Measurements from ENCODE around the gene CXCL6.

CXCL6 gene

DNA sequence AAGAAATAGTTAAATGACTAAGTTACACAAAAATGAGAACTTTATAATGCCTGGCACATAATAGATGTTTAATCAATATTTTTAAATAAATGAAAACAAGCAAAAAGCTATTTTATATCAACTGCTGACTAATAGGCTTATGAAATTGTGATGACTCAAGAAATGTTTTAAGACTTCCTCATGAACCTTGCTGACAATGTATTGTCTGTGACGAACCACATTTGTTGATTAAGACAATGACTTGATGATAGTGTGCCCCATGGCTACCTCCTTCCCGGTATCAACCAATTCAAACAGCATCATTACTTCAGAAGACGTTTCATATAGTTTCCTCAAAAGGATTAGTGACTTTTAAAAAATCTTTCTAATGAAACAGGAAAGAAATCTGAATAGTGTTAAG, 7.9 kb downstream of the CXCL6 start:
- DNase-seq, result no peak

DNA sequence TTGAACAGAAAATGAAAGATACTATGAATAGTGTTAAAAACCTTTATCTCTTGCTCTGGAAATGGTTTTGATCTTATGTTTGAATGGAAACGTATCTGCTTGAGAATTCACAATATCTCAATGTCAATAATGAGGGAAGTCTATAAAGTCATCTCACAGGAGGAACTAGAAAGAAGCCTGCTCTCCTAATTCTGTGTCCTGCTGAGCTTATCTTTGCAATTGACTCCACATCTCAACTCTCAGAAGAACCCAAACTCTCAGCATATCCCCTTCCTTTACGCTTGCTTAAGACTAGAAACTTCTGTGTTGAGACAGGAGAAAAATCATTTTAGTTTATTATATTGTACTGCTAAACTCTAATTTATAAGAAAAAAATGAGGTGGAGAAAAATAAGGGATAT, 8.3 kb downstream of the CXCL6 start:
- no peak for DNase-seq

DNA sequence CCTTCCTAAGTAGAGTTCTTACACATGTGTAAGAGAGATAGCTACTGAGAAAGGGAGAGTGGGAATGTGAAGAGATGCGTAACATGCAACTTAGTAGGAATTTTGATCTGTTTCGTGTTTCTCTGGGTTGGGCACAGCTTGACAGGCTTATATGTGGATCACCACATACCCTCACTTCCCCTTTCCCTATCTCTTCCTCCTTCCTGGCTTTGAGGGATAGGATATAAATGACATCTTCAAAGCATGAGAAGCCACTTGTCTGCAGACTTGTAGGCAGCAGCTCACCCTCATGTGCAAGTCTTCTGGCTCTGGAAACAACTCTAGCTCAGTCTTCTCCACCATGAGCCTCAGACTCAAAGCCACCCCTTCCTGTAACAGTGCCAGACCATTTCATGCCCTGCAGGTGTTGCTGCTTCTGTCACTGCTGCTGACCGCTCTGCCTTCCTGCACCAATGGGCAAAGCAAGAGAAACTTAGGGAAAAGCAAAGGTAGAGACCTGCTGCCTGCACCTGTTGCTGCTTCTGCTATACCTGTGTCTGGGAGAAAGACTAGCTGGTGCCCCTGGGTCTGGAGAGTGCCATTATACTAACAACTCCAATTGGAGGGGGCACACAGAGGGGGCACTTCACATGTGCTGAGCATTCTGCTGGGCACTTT, 11.2 kb downstream of the CXCL6 start:
- DNase-seq, result no peak

DNA sequence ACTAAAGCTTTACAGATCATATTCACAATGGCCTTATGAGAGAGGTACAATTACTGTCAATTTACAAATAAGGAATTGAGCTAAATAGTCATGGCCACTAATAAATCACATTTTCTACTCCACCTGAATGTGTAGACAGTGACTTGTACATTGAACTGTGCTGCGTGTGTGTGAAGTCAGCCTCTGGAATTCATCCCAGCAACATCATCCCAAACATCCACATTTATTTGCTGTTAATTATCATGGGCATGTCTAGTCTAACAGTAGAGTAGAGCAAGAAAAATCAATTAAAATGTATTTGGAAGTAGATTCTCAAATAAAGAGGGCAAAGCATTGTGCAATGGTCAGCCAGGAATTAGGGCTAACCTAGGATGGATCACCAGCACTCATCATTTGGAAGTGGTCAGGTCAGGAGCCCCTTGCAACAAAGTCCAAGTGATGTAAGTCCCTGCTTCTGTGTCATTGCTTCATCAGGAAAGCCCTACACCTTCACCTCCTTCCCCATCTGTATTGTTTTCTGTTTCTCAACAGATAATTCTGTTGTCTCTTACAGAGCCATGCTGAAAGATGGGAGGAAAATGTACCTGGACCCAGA, 11.8 kb downstream of the CXCL6 start:
- DNase-seq, result no peak

DNA sequence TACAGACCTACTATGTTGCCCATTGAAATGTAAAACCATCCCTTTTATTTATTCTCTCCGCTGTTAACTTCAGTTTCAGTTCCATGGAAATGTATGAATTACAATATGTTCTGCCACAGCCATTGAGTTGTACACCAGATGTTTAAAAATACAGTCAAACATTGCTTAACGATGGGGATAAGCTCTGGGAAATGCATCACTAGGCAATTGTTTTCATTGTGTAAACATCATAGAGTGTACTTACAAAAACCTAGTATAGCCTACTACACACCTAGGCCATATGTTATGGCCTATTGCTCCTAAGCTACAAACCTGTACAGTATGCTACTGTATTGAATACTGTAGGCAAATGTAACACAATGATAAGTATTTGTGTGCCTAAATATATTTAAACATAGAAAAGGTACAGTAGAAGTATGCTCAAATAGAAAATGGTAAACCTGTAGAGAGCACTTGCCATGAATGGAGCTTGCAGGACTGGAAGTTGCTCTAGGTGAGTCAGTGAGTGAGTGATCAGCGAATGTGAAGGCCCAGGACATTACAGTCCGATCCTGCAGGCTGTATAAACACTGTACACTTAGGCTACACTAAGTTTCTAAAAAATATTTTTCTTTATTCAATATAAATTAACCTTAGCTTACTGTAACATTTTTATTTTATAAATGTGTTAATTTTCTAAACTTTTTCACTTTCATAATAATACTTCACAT, 13.9 kb downstream of the CXCL6 start:
- DNase-seq, result no peak

DNA sequence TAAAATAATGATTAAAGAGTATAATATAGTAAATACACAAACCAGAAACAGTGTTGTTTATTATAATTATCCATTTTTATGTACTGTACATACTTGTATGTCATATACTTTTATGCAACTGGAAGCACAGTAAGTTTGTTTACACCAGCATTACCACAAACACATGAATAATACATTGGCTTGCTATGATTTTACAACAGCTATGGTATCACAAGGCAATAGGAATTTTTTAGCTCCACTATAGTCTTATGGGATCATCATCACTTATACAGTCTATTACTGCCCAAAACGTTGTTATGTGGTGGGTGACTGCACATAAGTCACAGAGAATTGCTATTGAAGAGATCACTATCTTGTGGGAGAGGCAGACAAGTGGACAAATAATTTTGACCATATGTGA, 14.8 kb downstream of the CXCL6 start:
- no peak for DNase-seq

DNA sequence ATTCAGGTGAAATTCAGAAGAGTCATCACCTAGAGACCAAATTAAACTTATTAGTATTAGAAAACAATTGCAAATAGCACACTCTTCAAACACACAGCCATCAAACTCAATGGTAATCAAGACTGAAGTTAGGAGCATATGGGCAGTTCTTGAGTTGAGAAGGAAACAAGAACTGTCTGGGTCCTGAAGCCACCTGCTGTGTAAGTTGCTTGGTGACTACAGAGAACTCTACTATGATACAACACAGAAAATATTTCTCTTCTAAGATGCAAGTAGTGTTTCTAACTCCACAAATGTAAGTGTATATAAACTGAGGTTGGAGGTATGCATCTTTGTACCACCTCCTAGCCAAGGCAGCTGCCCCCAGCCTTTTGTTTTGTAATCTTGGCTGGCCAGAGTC, 16.3 kb downstream of the CXCL6 start:
- DNase-seq, result peak in 1 of 2 experiments; percentile 12

DNA sequence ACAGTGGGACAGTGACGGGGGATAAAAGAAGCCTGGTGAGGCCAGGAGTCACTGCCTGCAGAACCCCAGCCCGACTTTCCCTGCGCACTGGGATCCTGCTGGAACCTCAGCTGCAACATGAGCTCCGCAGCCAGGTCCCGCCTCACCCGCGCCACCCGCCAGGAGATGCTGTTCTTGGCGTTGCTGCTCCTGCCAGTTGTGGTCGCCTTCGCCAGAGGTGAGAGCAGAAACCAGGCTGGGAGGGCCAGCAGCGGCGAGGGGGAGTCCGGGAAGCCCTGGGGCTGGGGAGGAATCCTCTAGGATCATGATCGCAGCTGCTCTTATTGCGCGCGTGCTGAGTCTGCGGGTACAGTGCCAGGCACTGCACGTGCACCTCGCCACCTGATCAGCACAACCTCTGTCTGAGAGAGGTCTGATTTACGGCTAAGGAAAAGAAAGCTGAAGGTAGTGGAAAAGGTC, 16.8 kb downstream of the CXCL6 start, which contains the start of gene PF4V1:
PF4V1 (plus strand) TSS at position 51 of the 459 bp plus-strand sequence; CDS start at position 118, 67 bp downstream.
- DNase-seq, result peak in 1 of 2 experiments; percentile 17

DNA sequence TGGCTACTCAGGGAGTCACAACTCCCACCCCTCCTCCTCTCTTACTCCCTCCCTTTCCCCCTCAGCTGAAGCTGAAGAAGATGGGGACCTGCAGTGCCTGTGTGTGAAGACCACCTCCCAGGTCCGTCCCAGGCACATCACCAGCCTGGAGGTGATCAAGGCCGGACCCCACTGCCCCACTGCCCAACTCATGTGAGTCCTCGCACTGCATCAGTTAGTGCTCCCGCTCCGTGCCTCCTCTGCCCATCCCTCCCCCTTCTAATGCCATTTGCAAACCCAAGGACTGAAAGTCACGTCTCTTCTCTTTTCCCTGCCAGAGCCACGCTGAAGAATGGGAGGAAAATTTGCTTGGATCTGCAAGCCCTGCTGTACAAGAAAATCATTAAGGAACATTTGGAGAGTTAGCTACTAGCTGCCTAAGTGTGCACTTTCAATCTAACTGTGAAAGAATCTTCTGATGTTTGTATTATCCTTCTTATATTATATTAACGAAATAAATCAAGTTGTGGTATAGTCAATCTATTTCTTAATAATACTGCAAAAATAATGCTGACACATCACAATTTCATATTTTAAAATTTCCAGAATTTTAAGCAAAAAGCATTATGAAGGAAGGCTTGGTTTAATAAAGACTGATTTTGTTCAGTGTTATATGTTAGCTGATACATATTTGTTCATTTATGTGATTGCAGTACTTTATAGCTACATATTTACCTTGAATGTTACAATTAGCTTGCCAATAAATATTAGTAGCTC, 17.4 kb downstream of the CXCL6 start:
- DNase-seq, result no peak

DNA sequence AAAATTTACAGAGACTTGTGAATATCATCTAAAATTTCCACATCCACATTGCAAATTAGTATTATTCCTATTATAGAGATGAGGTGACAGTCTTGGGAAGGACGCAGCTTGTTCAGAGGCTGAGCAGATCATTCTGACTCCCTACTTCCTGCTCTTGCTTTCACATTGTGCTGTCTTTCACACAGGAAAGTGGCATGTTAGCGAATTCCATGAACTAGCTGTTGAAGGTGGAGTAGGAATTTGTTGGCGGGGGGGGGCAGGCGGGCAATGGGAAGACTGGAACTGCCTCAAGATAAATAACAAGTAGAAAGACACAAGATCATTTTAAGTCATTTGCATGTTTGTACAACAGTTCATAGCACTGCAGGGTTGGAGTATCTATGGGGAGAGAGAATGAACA, 18.9 kb downstream of the CXCL6 start:
- no peak for DNase-seq

DNA sequence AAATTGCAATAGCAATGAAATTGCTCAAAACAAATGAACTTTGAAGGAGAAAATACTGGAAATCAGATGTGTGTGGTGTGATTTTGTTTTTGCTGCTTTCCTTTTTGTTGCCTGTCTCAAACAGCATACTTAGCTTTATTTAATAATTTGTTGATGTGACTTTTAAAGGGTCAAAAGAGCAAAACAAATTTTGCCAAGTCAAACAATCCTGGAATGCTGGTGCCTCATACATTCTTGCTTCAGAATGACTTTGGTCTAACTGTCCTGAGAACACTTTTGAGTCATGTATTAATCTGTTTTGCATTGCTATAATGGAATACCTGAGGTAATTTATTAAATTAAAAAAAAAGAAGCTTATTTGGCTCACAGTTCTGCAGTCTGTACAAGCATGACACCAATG, 20.0 kb downstream of the CXCL6 start:
- no peak for DNase-seq

DNA sequence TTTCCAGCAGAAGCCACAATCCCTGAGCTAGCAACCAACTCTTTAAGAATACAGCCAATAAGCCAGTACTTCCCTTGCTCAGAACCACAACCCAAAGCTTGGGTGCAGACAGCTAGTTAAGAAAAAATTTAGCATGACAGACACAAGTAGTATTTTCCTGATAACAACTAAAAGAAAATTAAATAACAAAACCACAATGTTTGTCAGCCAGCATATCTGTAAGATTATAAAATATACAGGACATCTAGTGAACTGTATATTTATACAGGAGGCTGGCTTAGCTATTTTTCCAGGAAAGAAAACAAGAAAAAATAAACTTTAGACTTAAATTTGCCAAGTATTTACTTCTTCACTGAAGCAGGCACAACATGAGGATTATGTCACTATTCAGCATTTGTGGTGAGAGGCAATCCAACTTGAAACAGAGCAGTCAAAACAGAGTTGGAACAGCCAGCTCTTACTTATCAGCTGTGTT, 23.2 kb downstream of the CXCL6 start:
- DNase-seq, result no peak

DNA sequence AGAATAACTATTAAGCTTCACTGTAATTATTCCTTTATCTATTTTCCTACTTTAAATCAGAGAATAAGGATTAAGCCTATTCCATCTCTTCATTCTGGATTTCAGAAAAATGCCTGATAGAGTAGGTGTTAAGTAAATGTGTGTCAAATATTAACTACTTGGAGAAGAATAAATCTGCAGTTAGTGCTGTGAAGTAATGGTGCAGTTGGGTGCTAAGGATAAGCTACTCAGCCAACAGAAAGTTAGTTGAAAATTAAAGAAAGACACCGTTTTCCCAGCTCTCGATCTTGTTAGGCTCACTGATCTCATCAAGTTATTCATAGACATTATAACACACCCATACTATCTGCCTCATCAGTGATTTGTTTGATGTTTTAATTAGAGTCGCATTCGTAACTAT, 23.7 kb downstream of the CXCL6 start:
- no peak for DNase-seq

DNA sequence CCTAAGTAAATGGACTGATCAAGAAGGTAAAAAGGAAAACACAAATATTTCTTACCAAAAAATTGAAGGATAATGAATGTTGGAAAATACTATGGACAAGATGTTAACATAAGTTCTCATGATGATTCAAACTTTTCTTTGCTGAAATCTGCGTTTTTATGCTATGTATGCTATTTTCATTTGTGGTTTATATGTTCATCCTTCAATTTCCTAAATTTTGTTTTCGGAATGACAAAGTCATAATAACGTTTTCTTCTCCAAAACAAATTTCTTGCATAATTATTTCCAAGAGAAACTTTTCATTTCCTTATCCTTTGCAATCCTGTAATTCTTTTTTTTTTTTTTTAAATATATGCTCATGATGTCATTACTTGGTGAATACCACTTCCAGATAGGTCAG, 24.4 kb downstream of the CXCL6 start:
- no peak for DNase-seq

DNA sequence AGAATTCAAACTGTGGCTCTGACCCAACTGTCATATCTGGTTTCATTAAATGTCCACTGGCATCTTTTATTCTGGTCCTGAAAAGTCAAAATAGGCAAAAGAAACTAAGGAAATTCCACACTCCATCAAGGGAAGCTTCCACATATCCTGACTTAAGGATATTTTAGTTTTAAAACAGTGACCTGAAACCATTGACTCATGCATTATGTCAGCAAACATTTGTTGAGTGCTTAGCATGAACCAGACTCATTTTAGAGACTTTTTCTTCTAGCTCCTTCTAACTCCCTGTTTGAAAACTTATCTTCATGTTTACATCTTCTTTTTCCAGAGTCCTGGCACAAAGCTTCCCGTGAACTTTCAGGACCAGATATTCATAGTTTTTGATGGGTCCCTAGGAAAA, 25.8 kb downstream of the CXCL6 start:
- DNase-seq, result no peak

DNA sequence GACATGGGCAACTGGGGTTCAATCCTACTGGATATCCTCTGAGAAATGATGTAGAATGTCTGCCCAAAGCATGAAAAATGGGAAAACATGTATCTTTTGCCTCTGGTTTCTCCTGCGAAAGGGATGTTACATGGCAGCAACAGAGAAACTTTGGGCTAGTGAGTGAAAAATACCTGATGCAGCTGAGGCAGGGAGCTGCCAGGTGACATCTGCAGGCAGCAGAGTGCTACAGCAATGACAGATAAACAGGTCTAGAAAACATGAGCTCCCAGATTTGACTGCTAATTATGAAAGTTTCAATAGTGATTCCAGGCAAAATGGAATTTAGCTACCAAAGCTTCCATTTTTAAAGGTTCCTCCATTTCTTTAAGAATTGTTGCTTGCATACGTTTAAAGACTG, 27.9 kb downstream of the CXCL6 start:
- DNase-seq, result peak in 1 of 2 experiments; percentile 1

DNA sequence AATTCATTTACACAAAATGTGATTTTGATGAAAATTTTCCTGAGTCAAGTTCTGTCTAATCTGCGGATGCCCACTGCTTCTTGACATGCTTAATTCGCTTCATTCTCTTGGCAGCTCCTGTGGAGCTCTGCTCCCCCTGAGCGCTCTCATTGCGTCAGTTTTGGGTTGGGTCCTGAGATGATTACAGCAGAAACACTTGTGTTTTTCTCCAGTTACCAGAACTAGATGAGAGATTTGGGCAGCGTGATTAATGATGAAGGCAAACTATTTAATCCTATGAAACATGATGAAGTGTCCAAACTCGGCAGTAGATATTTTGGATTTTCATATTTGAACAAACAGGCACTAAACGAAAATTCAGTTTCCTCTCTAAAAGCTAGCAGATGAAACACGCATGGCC, 28.5 kb downstream of the CXCL6 start:
- DNase-seq, result no peak

DNA sequence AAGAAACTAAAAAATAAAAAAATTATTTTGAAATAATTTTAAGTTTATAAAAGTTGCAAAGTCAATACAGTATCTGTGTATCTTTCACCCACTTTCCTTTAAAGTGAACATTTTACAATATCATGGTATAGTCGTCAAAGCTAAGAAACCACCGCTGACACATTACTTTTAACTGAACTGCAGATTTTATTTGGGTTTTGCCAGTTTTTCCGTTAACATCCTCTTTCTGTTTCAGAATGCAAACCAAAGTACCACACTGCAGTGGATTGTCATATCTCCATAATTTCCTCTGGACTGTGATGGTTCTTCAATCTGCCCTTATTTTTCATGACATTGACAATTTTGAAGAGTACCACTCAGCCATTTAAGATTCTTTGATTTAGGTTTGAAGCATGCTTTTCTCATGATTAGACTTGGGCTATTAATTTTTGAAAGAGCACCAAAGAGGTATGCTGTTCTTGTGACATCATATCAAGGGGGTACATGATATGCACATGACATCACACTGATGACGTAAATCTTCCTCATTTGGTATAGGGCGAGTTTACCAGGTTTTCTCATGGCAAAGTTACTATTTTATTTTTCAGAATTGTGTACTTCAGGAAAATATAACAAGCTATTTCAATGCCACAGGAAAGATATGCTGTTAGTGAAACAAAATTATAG, 29.1 kb downstream of the CXCL6 start:
- DNase-seq, result no peak

DNA sequence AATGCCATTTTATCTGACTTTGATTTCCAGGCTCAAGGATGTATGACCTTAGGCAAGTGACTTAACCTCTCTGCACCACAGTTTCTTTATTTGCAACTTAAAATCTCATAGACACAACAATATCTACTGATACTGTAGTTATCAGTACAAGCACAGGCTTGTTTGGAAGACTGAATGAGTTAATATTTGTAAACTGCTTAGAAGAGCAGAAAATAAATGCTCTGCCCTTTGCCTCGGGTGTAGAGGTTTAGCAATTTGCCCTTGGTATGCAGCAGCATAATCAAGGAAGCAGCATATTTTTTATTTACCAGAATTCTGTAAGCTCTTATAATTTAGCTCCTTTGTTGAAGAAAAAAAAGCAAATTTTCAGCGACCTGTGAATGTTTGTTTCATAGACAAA, 29.8 kb downstream of the CXCL6 start:
- DNase-seq, result no peak

DNA sequence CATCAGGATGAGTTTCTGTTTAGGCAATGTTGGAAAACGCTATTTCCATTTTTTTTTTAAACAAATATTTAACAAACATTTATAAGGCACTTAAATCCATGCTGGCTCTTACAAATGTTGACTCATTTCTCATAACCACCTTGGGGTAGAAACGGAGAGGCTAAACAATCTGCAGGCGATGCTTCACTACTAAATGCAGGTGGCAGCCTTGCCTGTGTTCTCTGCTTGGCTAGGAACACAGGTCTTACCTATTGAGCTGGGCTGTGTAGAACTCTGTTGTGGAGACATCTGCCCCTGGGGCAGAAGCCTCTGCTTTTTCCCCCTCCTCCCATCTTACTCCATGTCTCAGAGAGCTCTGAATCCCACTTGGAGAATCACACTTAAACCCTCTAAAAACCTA, 31.3 kb downstream of the CXCL6 start:
- DNase-seq, result no peak

DNA sequence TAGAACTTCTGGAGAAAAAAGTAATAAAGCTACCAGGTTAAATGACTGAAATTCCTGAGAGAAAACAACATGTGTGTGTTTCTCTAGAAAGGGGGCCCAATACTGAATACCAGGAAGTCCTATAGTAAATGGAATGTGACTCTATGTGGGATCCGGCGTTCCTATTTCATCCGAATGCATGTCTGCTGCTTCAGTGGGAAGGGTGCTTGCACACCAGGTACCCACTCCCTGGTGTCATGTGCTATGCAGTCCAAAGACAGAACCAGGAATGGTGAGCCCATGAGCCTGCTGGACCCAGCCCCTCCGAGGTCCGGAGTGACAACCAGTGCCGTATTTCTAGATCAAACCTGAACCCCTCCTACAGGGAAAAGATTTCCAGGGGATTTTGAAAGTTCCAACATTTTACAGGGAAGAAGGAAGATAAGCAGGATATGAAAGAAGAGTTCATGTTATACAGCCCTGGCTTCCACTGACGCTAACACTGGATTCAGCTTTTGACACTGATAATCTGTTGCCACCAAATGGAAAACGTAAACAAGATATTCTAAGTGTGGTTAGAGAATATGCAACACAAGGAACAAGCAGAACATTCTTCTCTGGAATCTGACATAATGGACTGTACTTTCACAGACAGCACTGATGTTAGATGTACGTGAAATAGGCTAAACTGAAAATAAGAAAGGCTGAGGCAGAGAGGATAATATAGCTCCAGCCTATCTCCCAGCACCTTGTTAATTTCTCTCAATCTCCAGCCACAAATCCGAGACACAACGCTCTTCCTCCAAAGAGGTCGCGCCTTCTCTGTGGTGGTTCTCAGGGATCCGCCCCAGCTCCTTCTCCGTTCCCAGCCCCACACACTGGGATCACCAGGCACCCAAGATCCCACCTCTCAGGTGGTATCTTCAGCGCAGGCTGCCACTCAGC, 32.0 kb downstream of the CXCL6 start:
- DNase-seq, result peak in 1 of 2 experiments; percentile 21
